Measurements from ENCODE around the gene C4BPA.

DNA sequence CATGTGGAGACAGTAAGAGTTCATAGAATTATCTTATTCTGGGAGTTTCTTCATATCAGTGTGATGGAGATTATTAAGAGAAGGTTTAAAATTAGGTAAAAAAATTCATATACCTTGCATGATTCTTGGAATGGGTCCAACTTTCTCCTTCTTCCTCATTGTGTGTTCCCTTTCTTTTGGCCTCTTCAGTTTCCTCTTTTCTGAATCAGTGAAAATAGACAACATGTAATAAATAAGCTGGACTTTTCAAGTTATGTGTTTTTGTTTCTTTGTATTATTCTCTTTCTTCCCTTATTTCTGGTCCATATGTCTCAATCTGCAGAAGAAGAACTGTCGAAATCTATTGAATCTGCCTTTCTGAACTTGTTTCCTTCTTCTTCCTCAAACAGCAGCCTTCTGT, 30.5 kb downstream of the C4BPA start:
- TF ChIP-seq, protein P1, sequence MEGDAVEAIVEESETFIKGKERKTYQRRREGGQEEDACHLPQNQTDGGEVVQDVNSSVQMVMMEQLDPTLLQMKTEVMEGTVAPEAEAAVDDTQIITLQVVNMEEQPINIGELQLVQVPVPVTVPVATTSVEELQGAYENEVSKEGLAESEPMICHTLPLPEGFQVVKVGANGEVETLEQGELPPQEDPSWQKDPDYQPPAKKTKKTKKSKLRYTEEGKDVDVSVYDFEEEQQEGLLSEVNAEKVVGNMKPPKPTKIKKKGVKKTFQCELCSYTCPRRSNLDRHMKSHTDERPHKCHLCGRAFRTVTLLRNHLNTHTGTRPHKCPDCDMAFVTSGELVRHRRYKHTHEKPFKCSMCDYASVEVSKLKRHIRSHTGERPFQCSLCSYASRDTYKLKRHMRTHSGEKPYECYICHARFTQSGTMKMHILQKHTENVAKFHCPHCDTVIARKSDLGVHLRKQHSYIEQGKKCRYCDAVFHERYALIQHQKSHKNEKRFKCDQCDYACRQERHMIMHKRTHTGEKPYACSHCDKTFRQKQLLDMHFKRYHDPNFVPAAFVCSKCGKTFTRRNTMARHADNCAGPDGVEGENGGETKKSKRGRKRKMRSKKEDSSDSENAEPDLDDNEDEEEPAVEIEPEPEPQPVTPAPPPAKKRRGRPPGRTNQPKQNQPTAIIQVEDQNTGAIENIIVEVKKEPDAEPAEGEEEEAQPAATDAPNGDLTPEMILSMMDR (IDR thresholded peaks at IDR 0.05), result no peak
- TF ChIP-seq POLR2A (IDR thresholded peaks at IDR 0.05), result no peak

All from thyroid gland (tissue), 4 donors.